GM12873 (cell line): ENCODE results near the gene TBX3.

Experiments
- TF ChIP-seq, protein P1 (sequence below): IDR thresholded peaks from 2 replicates; pipeline ENCODE4 v1.5.1; 2012; ENCODE audit warnings: low read depth, mild to moderate bottlenecking, moderate library complexity, low read length, control low read depth; ENCODE audit not compliant: insufficient read depth; ENCODE audit errors: missing control alignments

TBX3 gene

DNA sequence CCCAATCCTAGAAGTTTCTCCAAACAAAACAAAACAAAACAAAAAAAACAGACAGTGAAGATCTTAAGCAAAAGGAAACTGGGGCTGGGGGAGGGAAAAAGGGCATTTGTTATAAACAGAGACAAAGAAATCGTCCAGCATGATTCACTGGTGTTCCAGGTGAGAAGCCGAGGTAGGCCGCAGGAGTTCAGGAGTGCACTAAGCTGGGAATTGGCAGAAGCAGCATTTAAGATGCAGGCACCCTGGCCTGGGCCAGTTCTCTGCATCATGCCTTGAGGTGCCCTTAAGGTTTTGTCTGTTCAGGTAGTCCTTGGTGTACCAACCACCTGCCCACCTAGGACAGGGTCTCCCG lies 11.2 kb downstream of the TBX3 start:
- TF ChIP-seq, protein P1, sequence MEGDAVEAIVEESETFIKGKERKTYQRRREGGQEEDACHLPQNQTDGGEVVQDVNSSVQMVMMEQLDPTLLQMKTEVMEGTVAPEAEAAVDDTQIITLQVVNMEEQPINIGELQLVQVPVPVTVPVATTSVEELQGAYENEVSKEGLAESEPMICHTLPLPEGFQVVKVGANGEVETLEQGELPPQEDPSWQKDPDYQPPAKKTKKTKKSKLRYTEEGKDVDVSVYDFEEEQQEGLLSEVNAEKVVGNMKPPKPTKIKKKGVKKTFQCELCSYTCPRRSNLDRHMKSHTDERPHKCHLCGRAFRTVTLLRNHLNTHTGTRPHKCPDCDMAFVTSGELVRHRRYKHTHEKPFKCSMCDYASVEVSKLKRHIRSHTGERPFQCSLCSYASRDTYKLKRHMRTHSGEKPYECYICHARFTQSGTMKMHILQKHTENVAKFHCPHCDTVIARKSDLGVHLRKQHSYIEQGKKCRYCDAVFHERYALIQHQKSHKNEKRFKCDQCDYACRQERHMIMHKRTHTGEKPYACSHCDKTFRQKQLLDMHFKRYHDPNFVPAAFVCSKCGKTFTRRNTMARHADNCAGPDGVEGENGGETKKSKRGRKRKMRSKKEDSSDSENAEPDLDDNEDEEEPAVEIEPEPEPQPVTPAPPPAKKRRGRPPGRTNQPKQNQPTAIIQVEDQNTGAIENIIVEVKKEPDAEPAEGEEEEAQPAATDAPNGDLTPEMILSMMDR: no peak

DNA sequence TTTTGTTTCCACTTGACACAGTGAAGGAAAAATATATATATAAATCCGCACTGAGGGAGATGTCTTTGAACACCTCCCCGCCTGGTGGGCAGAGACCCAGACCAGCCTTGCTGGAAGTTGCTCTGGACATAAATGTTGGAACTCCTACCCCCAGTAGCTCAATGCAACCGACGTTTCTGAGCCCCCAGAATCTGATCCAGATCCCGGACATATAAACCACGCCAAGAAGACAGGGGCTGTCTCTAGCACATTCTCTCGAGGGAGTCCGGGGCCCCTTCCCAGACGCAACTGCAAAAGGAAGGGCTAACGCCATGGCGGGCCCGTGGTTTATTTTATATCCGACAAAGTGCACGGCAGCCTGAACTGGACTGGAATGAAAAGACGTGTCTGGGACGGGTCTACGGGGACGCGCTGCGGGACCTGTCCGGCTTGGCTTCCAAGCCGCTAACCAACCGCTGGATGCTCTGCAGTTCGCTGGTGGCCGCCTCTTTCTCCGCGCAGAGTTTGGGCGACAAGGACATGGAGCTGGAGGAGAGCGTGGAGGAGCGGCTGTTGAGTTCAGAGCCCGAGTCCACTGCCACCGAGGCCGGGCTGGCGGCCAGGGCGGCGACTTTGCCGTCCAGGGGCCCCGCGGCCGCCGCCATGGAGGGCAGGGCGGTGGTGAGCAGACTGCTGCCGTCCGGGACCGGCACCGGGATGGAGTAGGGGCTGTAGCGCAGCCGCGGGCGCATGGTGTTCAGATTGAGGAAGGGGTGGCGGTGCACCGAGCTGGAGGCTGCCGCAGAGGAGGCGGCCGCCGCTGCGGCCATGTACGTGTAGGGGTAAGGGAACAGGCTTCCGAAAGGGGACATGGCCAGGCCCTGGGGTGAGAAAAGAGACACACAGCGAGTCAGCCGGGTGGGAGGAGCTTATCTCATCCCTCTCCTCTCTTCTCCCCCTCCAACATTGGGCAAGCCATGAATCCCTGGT lies 12.2 kb downstream of the TBX3 start:
- TF ChIP-seq, protein P1: no peak

DNA sequence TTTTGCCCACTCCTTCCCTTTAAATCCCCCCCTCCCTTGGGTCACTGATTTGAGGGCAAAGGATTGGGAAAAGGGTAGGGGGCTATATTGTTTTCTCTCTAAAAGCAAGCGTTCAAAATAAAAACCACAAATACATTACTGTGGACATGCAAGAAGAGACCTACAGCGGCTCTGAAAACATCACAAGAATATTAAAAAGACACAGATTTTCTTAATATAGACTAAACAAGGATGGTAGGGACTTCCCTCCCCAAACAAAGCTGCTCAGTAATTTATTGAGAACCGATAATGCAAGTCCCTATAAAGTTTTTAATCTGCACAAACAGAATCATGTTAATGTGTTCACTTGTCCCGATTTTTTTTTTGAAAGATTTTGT lies 12.9 kb downstream of the TBX3 start:
- TF ChIP-seq, protein P1: no peak

DNA sequence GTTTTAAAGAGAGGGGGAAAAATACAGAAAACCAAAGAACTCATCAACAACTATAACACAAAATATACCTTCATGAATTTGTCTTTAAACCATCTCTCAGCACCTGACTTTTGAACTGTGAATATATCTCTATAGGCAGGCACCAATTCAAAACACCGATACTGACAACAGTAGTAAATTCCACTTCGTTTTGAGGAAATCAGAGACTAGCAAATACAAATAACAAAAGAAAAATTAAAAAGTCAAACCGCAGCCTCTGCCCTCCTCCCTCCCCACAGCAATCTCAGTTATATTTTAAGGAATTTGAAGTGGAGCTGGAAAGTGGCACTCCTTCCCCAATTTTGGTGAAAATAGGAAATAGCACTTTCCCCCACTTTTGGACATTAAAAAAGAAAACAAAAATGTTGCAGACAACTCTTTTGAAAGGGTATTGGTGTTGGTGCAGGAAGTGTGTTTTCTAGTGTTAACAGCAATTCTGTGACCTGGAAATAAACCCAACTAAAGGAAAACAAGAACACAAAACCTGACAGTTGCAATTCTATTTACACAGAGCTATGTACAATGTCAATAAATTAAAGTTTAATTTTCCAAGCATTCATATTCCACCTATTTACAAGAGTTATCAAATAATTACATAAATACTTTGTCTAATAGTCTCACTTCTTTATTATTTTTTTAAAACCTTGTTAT lies 13.5 kb downstream of the TBX3 start:
- TF ChIP-seq, protein P1: no peak

DNA sequence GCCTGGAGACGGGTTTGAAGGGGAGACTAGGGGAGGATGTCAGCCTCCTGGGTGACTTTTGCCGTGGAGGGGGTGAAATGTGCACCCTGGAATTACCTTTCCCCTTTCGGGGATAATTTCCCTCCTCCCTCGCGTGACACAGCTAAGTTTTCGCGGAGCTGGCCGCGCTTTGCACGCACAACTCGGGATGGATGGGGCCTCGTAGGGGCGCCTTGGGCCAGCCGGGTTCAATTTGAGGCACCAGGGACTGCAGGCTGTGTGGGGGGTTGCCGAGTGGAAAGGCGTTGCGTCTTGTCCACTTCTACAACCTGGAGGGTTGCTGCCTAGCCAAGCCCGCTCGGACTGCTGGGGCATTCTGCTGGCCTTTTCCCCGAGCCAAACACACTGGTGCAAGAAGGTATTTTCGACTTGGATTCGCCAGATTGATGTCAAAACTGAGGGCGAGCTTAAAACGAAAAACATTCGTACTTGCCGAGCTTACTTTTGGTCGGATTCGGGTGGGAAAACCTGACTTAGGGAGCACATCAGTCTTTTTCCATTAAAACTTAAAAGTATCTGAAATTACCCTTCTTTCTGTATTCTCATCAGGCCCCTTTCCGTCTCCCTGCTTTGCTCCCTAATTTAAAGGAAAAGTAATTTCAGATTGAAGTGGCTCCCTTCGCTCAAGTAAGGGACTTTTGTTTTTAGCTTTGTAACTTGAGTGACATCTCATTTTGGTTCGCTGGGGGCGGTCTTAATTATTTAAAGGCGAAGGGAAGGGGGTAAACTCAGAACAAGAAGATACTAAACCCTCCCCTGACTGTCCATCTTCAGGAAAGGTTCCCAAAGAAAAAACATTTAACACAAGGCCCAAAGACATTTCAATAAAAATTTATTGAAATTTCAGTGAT lies 14.3 kb downstream of the TBX3 start:
- TF ChIP-seq, protein P1: no peak

DNA sequence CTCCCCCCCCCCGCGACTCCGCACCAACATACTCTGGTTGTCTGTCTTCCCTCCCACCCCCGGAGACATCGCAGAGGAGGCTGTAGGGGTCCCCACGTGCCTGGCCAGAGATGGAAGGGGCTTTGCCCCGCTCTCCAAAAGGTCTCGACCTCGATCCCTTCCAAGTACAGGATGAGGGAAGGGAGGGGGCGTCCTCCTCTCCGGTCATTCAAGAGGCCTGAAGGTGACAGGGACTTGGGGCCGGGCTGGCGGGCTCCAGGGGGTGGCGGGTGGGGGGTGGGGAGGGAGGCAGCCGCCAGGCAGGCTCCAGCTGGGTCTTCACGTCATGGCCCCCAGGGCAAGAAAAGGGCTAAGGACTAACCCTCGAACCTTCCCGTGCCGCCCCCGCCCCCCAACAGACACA lies 15.1 kb downstream of the TBX3 start:
- TF ChIP-seq, protein P1: no peak
